Coronary artery (tissue), 2 donors: ENCODE measurements around the gene NOS3.

Experiments
- DNase-seq: peaks from one replicate; pipeline ENCODE4 v3.0.0-alpha.2; 2017; ENCODE audit warnings: low spot score
- H3K27ac ChIP-seq, 2 donors: fragments of 200-600 bp; sonication (generic); one replicate each; pipeline ENCODE4 v1.5.1; 2016 to 2019
- H3K4me3 ChIP-seq: fragments of 200-600 bp; sonication (generic); 2 replicates; pipeline ENCODE4 v1.5.1; 2016; ENCODE audit warnings: mild to moderate bottlenecking, moderate library complexity
- CTCF ChIP-seq: fragments of 200-600 bp; sonication (generic); IDR thresholded peaks from one replicate; pipeline ENCODE4 v1.5.1; 2019; ENCODE audit warnings: antibody characterized with exemption

NOS3 gene

GRCh38 chr7:151045262-151045661, 54.4 kb downstream of the NOS3 start:
- Histone ChIP-seq H3K27ac (peak overlapping the region in 1 of 2 donors; percentile 11), H3K4me3 (no peak overlapping the region)
- no peak for DNase-seq
- no peak for TF ChIP-seq CTCF

GRCh38 chr7:151045967-151046366, 55.1 kb downstream of the NOS3 start:
- Histone ChIP-seq H3K4me3 (no peak overlapping the region), H3K27ac (peak overlapping the region in 1 of 2 donors; percentile 11)
- no peak for DNase-seq
- TF ChIP-seq CTCF, result no peak

GRCh38 chr7:151046603-151047573, 56.1 kb downstream of the NOS3 start:
- peak overlapping the region in 1 of 2 donors; percentile 11 for H3K27ac ChIP-seq
- no peak for DNase-seq
- TF ChIP-seq CTCF, result no peak
- H3K4me3 ChIP-seq, result no peak overlapping the region

GRCh38 chr7:151047976-151048815, 57.4 kb downstream of the NOS3 start, which contains the start of gene ASIC3:
TSS of gene ASIC3 (plus strand) at chr7:151048531. CDS start at chr7:151048886, 355 bp downstream.
- no peak for TF ChIP-seq CTCF
- no peak for DNase-seq
- Histone ChIP-seq H3K4me3 (no peak within 1 kb of the TSS), H3K27ac (no peak within 1 kb of the TSS)

- H3K4me3 ChIP-seq, result no peak overlapping the region
- no peak for DNase-seq
- TF ChIP-seq CTCF, result no peak
- H3K27ac ChIP-seq, result no peak overlapping the region
Observed at GRCh38 chr7:151048911-151049463, 58.2 kb downstream of the NOS3 start.

- TF ChIP-seq CTCF, result no peak
- H3K27ac ChIP-seq, result no peak overlapping the region
- peak overlapping the region; percentile 48 for H3K4me3 ChIP-seq
- DNase-seq, result no peak
Observed at GRCh38 chr7:151051108-151051507, 60.3 kb downstream of the NOS3 start.
